ENCODE measurements around the gene DACT2. TPM values are rescaled to one million over a fixed set of nuclear protein-coding genes. Genes with fewer than 3 reads are reported as not detected.
"Not testable (repeated sequence)": the region's sequence is repeated elsewhere in the genome, so short reads cannot be mapped to it uniquely, and the experiment has no call there.

DACT2 gene
- total RNA-seq, 1 experiment from 2014 or later = 21.1 TPM

DNA sequence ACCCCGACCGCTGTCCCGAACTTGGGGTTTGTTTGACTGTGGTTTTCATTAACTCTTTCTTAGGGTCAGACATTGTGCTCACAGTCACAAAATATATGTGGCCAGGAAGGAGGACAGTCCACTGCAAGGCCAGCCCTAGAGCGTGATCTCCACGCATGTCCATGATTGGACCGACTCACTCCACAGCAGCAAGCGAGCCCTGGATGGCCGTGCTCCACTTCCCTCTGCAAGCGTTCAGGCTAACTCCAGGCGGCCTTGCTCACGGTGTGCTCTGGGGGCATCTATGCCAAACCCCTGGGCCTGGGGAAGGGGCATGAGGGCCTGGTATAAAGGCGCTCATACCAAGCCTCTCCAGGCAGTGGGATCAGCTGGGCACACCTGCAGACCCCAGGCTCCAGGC, 5.6 kb downstream of the DACT2 start:
- Mint-ChIP-seq H3K4me3 (ENCODE audit: unreplicated experiment) (no peak overlapping the region), H3K9me3 (ENCODE audit: unreplicated experiment) (no peaks in the 10 kb centered on the region), H3K36me3 (ENCODE audit: insufficient read depth, unreplicated experiment) (peaks cover 3% of the 10 kb centered on the region), H3K4me1 (ENCODE audit: low read depth, unreplicated experiment) (peaks cover 11% of the 10 kb centered on the region), H3K27ac (ENCODE audit: unreplicated experiment) (no peak overlapping the region), H3K27me3 (ENCODE audit: insufficient read depth, unreplicated experiment) (no peaks in the 10 kb centered on the region)
- H3K36me3 ChIP-seq (ENCODE audit: control insufficient read depth, insufficient read depth, low read length) = no peaks in the 10 kb centered on the region
- no peaks in the 10 kb centered on the region for H3K27me3 ChIP-seq (replicated peaks; ENCODE audit: control insufficient read depth, insufficient read depth, low read length)
- no TSS peak for BruUV-seq (replicated peaks)
- POLR2A ChIA-PET = no interaction called here
- peaks cover 29% of the 10 kb centered on the region for H3K4me1 ChIP-seq
- no peak overlapping the region for H3K4me3 ChIP-seq (ENCODE audit: low read depth, low read length)
- H3K9me3 ChIP-seq = no peaks in the 10 kb centered on the region
- TF ChIP-seq CTCF (IDR thresholded peaks at IDR 0.05; ENCODE audit: insufficient read depth in 1 of 2, low read depth in 1 of 2, low read length in 1 of 2, severe bottlenecking in 1 of 2, unreplicated experiment in 1 of 2) = no peak
- no peak for DNase-seq
- CTCF ChIA-PET = no interaction called here
- intact Hi-C loops (cut with micrococcal nuclease; ENCODE audit: unreplicated experiment) = no loop called here

- no TSS peak for BruUV-seq (replicated peaks)
- Mint-ChIP-seq H3K36me3 (ENCODE audit: insufficient read depth, unreplicated experiment) (peaks cover 8% of the 10 kb centered on the region), H3K4me3 (ENCODE audit: unreplicated experiment) (no peak overlapping the region), H3K27ac (ENCODE audit: unreplicated experiment) (no peak overlapping the region), H3K9me3 (ENCODE audit: unreplicated experiment) (no peaks in the 10 kb centered on the region), H3K27me3 (ENCODE audit: insufficient read depth, unreplicated experiment) (no peaks in the 10 kb centered on the region), H3K4me1 (ENCODE audit: low read depth, unreplicated experiment) (peaks cover 11% of the 10 kb centered on the region)
- no peak for TF ChIP-seq CTCF (IDR thresholded peaks at IDR 0.05; ENCODE audit: insufficient read depth in 1 of 2, low read depth in 1 of 2, low read length in 1 of 2, severe bottlenecking in 1 of 2, unreplicated experiment in 1 of 2)
- peaks cover 24% of the 10 kb centered on the region for H3K4me1 ChIP-seq
- H3K4me3 ChIP-seq (ENCODE audit: low read depth, low read length) = no peak overlapping the region
- no peaks in the 10 kb centered on the region for H3K9me3 ChIP-seq
- ChIA-PET CTCF (interaction anchor here (0.8 kb wide), 1 partner anchor 48 kb away, joined by 3 read pairs; no protein-coding TSS in a partner anchor), POLR2A (no interaction called here)
- no peaks in the 10 kb centered on the region for H3K27me3 ChIP-seq (replicated peaks; ENCODE audit: control insufficient read depth, insufficient read depth, low read length)
- no peak for DNase-seq
- H3K36me3 ChIP-seq (ENCODE audit: control insufficient read depth, insufficient read depth, low read length) = no peaks in the 10 kb centered on the region
- intact Hi-C loops (cut with micrococcal nuclease; ENCODE audit: unreplicated experiment) = no loop called here
Observed at GRCh38 chr6:168313431-168314011, 6.1 kb downstream of the DACT2 start.

- H3K36me3 ChIP-seq (ENCODE audit: control insufficient read depth, insufficient read depth, low read length); H3K4me3 Mint-ChIP-seq (ENCODE audit: unreplicated experiment); DNase-seq; BruUV-seq (replicated peaks); H3K9me3 Mint-ChIP-seq (ENCODE audit: unreplicated experiment); H3K27me3 Mint-ChIP-seq (ENCODE audit: insufficient read depth, unreplicated experiment); intact Hi-C loops (cut with micrococcal nuclease; ENCODE audit: unreplicated experiment); POLR2A ChIA-PET; H3K27ac Mint-ChIP-seq (ENCODE audit: unreplicated experiment); H3K27me3 ChIP-seq (replicated peaks; ENCODE audit: control insufficient read depth, insufficient read depth, low read length); H3K9me3 ChIP-seq; H3K4me3 ChIP-seq (ENCODE audit: low read depth, low read length): not testable (repeated sequence)
- Mint-ChIP-seq H3K4me1 (ENCODE audit: low read depth, unreplicated experiment) (peaks cover 11% of the 10 kb centered on the region), H3K36me3 (ENCODE audit: insufficient read depth, unreplicated experiment) (peaks cover 12% of the 10 kb centered on the region)
- CTCF ChIA-PET = interaction anchor here (0.7 kb wide), 1 partner anchor 43 kb away, joined by 4 read pairs; no protein-coding TSS in a partner anchor
- H3K4me1 ChIP-seq = peaks cover 18% of the 10 kb centered on the region
Observed at GRCh38 chr6:168312125-168312507, 7.5 kb downstream of the DACT2 start.

All from Caco-2 (cell line).